ENCODE data around the gene VAV2. TPM values are rescaled to one million over a fixed set of nuclear protein-coding genes. Genes with fewer than 3 reads are reported as not detected.

VAV2 gene
- polyA plus RNA-seq, 1 of the 3 experiments (the other 2 are of a cell fraction), result 14.9 TPM

GRCh38 chr9:133886563-133887501, 105.3 kb downstream of the VAV2 start:
- WGBS (ENCODE audit: low lambda C conversion rate), result 95% methylated on average over 7 of the region's 14 CpGs
- peaks cover 88% of the 10 kb centered on the region for H3K79me2 ChIP-seq (ENCODE audit: insufficient read depth)
- no peak overlapping the region for H2AFZ ChIP-seq (ENCODE audit: low read depth)
- H3K27me3 ChIP-seq (ENCODE audit: insufficient read depth), result no peaks in the 10 kb centered on the region
- no peaks in the 10 kb centered on the region for H3K36me3 ChIP-seq (replicated peaks in 1 of 2; ENCODE audit: control insufficient read depth in 1 of 2, insufficient read depth in 2 of 2, low read length in 1 of 2)
- no peak overlapping the region for H3K4me3 ChIP-seq (ENCODE audit: low read depth in 2 of 2, low read length in 1 of 2)
- POLR2A ChIA-PET, result interaction anchor here (0.5 to 1.3 kb wide), 2 partner anchors 17 to 66 kb away, joined by 4 to 5 read pairs; no protein-coding TSS in a partner anchor
- H3K9ac ChIP-seq, result no peak overlapping the region
- H3K9me3 ChIP-seq, result no peaks in the 10 kb centered on the region
- no peak for DNase-seq
- TF ChIP-seq REST (IDR thresholded peaks at IDR 0.05; ENCODE audit: low read depth, low read length), result no peak
- TF ChIP-seq RFX5 (IDR thresholded peaks at IDR 0.05; ENCODE audit: low read length), result no peak
- peak overlapping the region in 1 of 2 experiments; percentile 85; a peak in 1 of 4 replicates for H3K27ac ChIP-seq (ENCODE audit: low read depth in 2 of 2, low read length in 1 of 2)
- 0 out of 2 replicates have a peak, but pooled peaks cover 9% of the 10 kb centered on the region for H4K20me1 ChIP-seq (ENCODE audit: insufficient read depth)
- H3K9me2 ChIP-seq, result no peaks in the 10 kb centered on the region
- CTCF ChIA-PET, result interaction anchor here (0.7 to 3.9 kb wide), 3 partner anchors 100 to 514 kb away, joined by 3 to 16 read pairs (median 4); no protein-coding TSS in a partner anchor
- H3K4me1 ChIP-seq (ENCODE audit: control insufficient read depth in 1 of 2, insufficient read depth in 2 of 2, low read depth in 1 of 2, low read length in 1 of 2), result peaks cover 17 to 81% of the 10 kb centered on the region in 2 experiments; a peak in 3 of 4 replicates
- no peak overlapping the region for H3K4me2 ChIP-seq
- peaks cover 6% of the 10 kb centered on the region for H3F3A ChIP-seq (replicated peaks; ENCODE audit: insufficient read depth)

- no peaks in the 10 kb centered on the region for H3K27me3 ChIP-seq (ENCODE audit: insufficient read depth)
- peaks cover 3% of the 10 kb centered on the region for H3F3A ChIP-seq (replicated peaks; ENCODE audit: insufficient read depth)
- H3K4me1 ChIP-seq (ENCODE audit: control insufficient read depth in 1 of 2, insufficient read depth in 2 of 2, low read depth in 1 of 2, low read length in 1 of 2), result peaks cover 27 to 94% of the 10 kb centered on the region in 2 experiments
- H3K9me2 ChIP-seq, result no peaks in the 10 kb centered on the region
- peak overlapping the region in 1 of 2 experiments; percentile 34; a peak in 1 of 4 replicates for H3K27ac ChIP-seq (ENCODE audit: low read depth in 2 of 2, low read length in 1 of 2)
- H3K4me2 ChIP-seq, result no peak overlapping the region
- CTCF ChIA-PET, result interaction anchor here (1.0 to 1.3 kb wide), 3 partner anchors 12 to 108 kb away, joined by 3 to 4 read pairs (median 4); no protein-coding TSS in a partner anchor
- no peak overlapping the region for H2AFZ ChIP-seq (ENCODE audit: low read depth)
- WGBS (ENCODE audit: low lambda C conversion rate), result 92% methylated on average over 17 of the region's 19 CpGs
- no peaks in the 10 kb centered on the region for H3K9me3 ChIP-seq
- no peak overlapping the region for H3K4me3 ChIP-seq (ENCODE audit: low read depth in 2 of 2, low read length in 1 of 2)
- DNase-seq, result no peak
- no peaks in the 10 kb centered on the region for H3K36me3 ChIP-seq (replicated peaks in 1 of 2; ENCODE audit: control insufficient read depth in 1 of 2, insufficient read depth in 2 of 2, low read length in 1 of 2)
- H4K20me1 ChIP-seq (ENCODE audit: insufficient read depth), result 0 out of 2 replicates have a peak, but pooled peaks cover 3% of the 10 kb centered on the region
- peaks cover 96% of the 10 kb centered on the region for H3K79me2 ChIP-seq (ENCODE audit: insufficient read depth)
- TF ChIP-seq NRF1 (IDR thresholded peaks at IDR 0.05; ENCODE audit: low read depth, low read length) (no peak), YY1 (IDR thresholded peaks at IDR 0.05; ENCODE audit: low read depth) (no peak), CTCF (IDR thresholded peaks at IDR 0.05) (no peak), GATA2 (CRISPR knock-in tag; IDR thresholded peaks at IDR 0.05) (no peak), USF2 (IDR thresholded peaks at IDR 0.05; ENCODE audit: borderline replicate concordance, low read depth, low read length) (no peak), TEAD4 (IDR thresholded peaks at IDR 0.05; ENCODE audit: borderline replicate concordance, insufficient read depth) (no peak), RFX5 (IDR thresholded peaks at IDR 0.05; ENCODE audit: low read length) (no peak), FOXJ3 (CRISPR knock-in tag; IDR thresholded peaks at IDR 0.05) (no peak), ZBTB33 (IDR thresholded peaks at IDR 0.05; ENCODE audit: borderline replicate concordance, low read depth) (no peak), RCOR1 (IDR thresholded peaks at IDR 0.05; ENCODE audit: low read length) (no peak), MEF2A (IDR thresholded peaks at IDR 0.05; ENCODE audit: borderline replicate concordance, low read depth) (no peak)
- POLR2A ChIA-PET, result interaction anchor here (1.3 kb wide), 1 partner anchor 15 kb away, joined by 5 read pairs; no protein-coding TSS in a partner anchor
- no peak overlapping the region for H3K9ac ChIP-seq
These were observed 107.0 kb downstream of the VAV2 start for GRCh38 chr9:133884907-133885744.

All from SK-N-SH (cell line).